GM12878 (cell line): Measurements from ENCODE around the gene CCDC3.
"Not testable (repeated sequence)": the region's sequence is repeated elsewhere in the genome, so short reads cannot be mapped to it uniquely, and the experiment has no call there.

Source experiments
- EZH2 ChIP-seq: IDR thresholded peaks from 2 replicates; pipeline ENCODE4 v1.6.1; 2012; ENCODE audit warnings: low read depth, mild to moderate bottlenecking, control low read depth, inconsistent platforms, low read length, borderline replicate concordance; ENCODE audit not compliant: control insufficient read depth
- HDGF ChIP-seq: fragments of 450-650 bp; IDR thresholded peaks from 2 replicates; pipeline ENCODE4 v1.6.1; 2016; ENCODE audit warnings: antibody characterized with exemption
- KDM1A ChIP-seq: fragments of 200-600 bp; sonication (generic); IDR thresholded peaks from 2 replicates; pipeline ENCODE4 v1.6.1; 2016; ENCODE audit warnings: borderline replicate concordance
- NBN ChIP-seq: fragments of 450-650 bp; IDR thresholded peaks from 2 replicates; pipeline ENCODE4 v1.6.1; 2016
- NFIC ChIP-seq: IDR thresholded peaks from 2 replicates; pipeline ENCODE4 v1.6.1; 2012; ENCODE audit warnings: low read depth, mild to moderate bottlenecking, inconsistent platforms, low read length, moderate library complexity
- NFXL1 ChIP-seq: fragments of 450-650 bp; IDR thresholded peaks from 2 replicates; pipeline ENCODE4 v1.6.1; 2017; ENCODE audit warnings: antibody characterized with exemption, mild to moderate bottlenecking, borderline replicate concordance
- SP1 ChIP-seq: IDR thresholded peaks from one replicate; pipeline ENCODE4 v1.6.1; 2011; ENCODE audit warnings: low read depth, low read length
- TF ChIP-seq, protein P1 (sequence below): IDR thresholded peaks from 2 replicates; pipeline ENCODE4 v1.6.1; 2012; ENCODE audit warnings: low read length, inconsistent platforms
- TF ChIP-seq, protein P2 (sequence below): fragments of 450-650 bp; IDR thresholded peaks from 2 replicates; pipeline ENCODE4 v1.6.1; 2018; ENCODE audit warnings: borderline replicate concordance, mild to moderate bottlenecking; ENCODE audit not compliant: partially characterized antibody
- TF ChIP-seq, protein P3 (sequence below), 3 experiments: IDR thresholded peaks in 2 of 3; conservative IDR thresholded peaks in 1 of 3; 2 replicates each; pipeline ENCODE4 v1.5.1; 2011; ENCODE audit warnings: low read depth in 3 of 3, low read length in 3 of 3, mild to moderate bottlenecking in 3 of 3, control low read depth in 2 of 3, moderate library complexity in 2 of 3, inconsistent platforms in 1 of 3, mixed read lengths in 1 of 3; ENCODE audit not compliant: control insufficient read depth in 2 of 3, insufficient read depth in 1 of 3; ENCODE audit errors: extremely low read depth in 1 of 3
- TF ChIP-seq, protein P4 (sequence below): IDR thresholded peaks from 2 replicates; pipeline ENCODE4 v1.6.1; 2012; ENCODE audit warnings: mild to moderate bottlenecking, low read depth, low read length

DNA sequence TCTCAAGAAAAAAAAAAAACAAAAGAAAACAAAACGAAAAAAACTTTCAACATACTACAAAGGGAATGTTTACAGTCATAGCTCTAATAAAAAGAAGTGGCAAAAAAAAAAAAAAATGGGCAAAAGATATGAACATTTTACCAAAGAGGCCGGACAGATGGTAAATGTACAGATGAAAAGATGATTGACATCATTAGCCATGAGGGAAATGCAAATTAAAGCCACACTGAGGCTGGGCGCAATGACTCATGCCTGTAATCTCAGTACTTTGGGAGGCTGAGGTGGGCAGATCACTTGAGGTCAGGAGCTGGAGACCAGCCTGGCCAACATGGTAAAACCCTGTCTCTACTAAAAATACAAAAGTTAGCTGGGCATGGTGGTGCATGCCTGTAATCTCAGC, 17.9 kb downstream of the CCDC3 start:
- TF ChIP-seq EZH2, NBN, SP1, HDGF, KDM1A, NFXL1, NFIC: not testable (repeated sequence)
- TF ChIP-seq, protein P1, sequence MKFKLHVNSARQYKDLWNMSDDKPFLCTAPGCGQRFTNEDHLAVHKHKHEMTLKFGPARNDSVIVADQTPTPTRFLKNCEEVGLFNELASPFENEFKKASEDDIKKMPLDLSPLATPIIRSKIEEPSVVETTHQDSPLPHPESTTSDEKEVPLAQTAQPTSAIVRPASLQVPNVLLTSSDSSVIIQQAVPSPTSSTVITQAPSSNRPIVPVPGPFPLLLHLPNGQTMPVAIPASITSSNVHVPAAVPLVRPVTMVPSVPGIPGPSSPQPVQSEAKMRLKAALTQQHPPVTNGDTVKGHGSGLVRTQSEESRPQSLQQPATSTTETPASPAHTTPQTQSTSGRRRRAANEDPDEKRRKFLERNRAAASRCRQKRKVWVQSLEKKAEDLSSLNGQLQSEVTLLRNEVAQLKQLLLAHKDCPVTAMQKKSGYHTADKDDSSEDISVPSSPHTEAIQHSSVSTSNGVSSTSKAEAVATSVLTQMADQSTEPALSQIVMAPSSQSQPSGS = not testable (repeated sequence)
- TF ChIP-seq, protein P2, sequence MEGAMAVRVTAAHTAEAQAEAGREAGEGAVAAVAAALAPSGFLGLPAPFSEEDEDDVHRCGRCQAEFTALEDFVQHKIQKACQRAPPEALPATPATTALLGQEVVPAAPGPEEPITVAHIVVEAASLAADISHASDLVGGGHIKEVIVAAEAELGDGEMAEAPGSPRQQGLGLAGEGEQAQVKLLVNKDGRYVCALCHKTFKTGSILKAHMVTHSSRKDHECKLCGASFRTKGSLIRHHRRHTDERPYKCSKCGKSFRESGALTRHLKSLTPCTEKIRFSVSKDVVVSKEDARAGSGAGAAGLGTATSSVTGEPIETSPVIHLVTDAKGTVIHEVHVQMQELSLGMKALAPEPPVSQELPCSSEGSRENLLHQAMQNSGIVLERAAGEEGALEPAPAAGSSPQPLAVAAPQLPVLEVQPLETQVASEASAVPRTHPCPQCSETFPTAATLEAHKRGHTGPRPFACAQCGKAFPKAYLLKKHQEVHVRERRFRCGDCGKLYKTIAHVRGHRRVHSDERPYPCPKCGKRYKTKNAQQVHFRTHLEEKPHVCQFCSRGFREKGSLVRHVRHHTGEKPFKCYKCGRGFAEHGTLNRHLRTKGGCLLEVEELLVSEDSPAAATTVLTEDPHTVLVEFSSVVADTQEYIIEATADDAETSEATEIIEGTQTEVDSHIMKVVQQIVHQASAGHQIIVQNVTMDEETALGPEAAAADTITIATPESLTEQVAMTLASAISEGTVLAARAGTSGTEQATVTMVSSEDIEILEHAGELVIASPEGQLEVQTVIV = not testable (repeated sequence)
- TF ChIP-seq, protein P3, sequence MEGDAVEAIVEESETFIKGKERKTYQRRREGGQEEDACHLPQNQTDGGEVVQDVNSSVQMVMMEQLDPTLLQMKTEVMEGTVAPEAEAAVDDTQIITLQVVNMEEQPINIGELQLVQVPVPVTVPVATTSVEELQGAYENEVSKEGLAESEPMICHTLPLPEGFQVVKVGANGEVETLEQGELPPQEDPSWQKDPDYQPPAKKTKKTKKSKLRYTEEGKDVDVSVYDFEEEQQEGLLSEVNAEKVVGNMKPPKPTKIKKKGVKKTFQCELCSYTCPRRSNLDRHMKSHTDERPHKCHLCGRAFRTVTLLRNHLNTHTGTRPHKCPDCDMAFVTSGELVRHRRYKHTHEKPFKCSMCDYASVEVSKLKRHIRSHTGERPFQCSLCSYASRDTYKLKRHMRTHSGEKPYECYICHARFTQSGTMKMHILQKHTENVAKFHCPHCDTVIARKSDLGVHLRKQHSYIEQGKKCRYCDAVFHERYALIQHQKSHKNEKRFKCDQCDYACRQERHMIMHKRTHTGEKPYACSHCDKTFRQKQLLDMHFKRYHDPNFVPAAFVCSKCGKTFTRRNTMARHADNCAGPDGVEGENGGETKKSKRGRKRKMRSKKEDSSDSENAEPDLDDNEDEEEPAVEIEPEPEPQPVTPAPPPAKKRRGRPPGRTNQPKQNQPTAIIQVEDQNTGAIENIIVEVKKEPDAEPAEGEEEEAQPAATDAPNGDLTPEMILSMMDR (IDR thresholded peaks at IDR 0.05 in 2 of 3, conservative IDR thresholded peaks at IDR 0.05 in 1 of 3; ENCODE audit: control insufficient read depth in 2 of 3, extremely low read depth in 1 of 3, insufficient read depth in 1 of 3, low read depth in 3 of 3, low read length in 3 of 3) = not testable (repeated sequence)
- TF ChIP-seq, protein P4, sequence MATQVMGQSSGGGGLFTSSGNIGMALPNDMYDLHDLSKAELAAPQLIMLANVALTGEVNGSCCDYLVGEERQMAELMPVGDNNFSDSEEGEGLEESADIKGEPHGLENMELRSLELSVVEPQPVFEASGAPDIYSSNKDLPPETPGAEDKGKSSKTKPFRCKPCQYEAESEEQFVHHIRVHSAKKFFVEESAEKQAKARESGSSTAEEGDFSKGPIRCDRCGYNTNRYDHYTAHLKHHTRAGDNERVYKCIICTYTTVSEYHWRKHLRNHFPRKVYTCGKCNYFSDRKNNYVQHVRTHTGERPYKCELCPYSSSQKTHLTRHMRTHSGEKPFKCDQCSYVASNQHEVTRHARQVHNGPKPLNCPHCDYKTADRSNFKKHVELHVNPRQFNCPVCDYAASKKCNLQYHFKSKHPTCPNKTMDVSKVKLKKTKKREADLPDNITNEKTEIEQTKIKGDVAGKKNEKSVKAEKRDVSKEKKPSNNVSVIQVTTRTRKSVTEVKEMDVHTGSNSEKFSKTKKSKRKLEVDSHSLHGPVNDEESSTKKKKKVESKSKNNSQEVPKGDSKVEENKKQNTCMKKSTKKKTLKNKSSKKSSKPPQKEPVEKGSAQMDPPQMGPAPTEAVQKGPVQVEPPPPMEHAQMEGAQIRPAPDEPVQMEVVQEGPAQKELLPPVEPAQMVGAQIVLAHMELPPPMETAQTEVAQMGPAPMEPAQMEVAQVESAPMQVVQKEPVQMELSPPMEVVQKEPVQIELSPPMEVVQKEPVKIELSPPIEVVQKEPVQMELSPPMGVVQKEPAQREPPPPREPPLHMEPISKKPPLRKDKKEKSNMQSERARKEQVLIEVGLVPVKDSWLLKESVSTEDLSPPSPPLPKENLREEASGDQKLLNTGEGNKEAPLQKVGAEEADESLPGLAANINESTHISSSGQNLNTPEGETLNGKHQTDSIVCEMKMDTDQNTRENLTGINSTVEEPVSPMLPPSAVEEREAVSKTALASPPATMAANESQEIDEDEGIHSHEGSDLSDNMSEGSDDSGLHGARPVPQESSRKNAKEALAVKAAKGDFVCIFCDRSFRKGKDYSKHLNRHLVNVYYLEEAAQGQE = not testable (repeated sequence)
